Measurements from ENCODE around the gene UBC.
"Not testable (repeated sequence)": the region's sequence is repeated elsewhere in the genome, so short reads cannot be mapped to it uniquely, and the experiment has no call there.

UBC gene

DNA sequence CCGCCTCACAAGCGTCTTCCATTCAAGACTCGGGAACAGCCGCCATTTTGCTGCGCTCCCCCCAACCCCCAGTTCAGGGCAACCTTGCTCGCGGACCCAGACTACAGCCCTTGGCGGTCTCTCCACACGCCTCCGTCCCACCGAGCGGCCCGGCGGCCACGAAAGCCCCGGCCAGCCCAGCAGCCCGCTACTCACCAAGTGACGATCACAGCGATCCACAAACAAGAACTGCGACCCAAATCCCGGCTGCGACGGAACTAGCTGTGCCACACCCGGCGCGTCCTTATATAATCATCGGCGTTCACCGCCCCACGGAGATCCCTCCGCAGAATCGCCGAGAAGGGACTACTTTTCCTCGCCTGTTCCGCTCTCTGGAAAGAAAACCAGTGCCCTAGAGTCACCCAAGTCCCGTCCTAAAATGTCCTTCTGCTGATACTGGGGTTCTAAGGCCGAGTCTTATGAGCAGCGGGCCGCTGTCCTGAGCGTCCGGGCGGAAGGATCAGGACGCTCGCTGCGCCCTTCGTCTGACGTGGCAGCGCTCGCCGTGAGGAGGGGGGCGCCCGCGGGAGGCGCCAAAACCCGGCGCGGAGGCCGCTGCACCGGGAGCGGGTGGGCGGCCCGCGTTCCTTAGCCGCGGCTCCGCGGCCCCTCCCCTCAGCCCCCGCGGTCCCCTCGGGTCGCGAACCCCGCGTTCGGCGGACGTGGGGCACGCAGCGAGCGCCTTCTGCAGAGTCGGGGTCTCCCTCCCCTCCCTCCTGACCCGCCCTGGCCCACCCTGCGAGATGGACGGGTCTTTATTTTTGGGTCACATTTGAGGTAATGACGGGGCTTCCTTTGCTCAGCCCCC is at the start of gene UBC:
UBC (minus strand) TSS at position 259 of the 847 bp plus-strand sequence. CDS start 879 bp downstream, outside the sequence.
- DNase-seq = peak; percentile 91 to 93

DNA sequence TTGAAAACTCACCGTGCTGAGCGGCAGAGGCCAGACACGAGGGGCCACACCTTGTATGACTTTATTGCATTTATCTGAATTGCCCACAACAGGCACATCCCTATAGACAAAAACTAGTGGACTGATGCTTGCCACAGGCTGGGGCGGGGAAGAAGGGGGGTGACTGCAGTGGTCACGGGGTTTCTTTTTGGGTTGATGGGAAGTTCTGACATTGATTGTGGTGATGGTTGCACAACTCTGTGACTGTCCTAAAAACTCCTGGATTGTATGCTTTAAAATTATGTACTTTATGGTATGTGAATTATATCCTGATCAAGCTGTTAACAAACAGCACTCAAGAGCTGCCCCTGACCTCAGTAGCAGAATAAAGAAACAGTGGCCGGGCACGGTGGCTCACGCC is 48.8 kb upstream of the UBC start:
- no peak for DNase-seq

DNA sequence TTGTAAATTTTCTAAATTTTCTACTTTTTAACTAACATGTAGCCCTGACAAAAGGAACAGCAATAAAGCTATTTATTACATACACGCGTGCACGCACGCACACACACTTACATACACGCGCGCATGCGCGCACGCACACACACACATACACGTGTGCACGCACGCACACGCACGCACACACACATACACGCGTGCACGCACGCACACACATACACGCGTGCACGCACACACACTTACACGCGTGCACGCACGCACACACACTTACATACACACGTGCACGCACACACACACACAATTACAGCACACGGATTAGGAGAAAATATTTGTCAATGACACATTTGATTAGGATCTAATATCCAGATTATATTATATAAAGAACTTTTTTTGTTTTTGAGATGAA is 46.6 kb upstream of the UBC start:
- DNase-seq = no peak

DNA sequence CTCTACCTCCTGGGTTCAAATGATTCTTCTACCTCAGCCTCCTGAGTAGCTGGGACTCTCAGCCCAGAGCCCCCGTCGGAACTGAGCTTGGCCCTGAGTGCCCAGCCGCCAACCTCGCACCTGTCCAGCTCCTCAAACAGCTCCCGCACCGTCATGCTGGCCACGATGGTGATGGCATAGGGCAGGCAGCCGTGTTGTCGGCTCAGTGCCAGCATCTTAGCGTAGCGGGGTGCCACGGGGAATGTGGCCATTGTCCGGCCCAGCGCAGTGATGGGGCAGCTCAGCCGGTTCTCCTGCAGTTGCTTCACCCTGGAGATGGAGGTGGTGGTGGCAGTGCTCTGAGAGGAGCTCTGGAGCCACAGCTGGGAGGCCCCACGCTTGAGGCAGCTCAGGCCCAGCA is 42.1 kb upstream of the UBC start:
- no peak for DNase-seq

DNA sequence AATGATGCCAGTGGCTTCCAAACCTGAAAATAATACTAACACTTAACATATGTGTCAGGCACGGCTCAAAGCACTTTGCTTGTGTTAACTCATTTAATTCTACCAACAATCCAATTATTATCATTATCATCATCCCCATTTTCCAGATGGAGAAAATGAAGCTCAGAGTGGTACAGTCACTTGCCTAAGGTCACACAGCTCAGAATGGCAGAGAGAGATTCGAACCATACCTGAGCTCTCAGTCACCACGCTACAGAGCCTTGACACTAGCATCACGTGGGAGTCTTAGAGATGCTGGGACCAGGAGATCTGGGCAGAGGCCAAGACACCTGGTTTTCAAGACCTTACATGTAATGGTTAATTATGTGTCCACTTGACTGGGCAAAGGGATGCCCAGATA is 40.3 kb upstream of the UBC start:
- no peak for DNase-seq

DNA sequence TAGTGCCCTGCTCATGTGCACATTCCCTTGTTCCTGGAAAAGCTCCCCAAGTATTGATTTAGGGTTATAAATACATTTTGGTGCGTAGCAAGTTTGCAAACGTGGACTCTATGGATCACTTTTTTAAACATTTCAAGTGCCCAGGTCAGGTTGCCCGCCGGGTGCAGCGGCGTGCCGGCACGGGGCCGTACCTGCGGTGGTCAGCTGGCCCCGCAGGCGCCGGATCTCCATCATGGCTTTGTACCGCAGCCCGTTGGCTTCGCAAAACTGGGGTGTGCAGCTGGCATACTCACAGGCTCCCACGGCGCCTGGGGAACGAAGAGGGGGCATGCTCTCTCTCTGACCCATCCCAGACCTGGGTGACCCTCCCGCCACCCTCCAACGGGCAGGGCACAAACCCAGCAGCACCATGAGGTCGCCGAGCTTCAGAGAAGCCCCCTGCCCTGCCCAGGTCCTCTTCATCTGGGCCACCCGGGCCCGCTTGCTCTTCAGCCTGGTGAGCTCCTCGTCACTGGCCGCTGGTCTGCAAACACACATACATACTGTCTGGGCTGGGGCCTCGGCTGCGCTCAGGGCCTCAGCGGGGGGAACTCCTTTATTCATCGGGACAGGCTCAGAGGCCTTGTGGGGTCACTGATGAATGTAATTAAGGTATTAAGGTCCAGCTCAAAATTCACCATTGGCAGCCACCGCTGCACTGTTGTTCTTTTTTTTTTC is 39.4 kb upstream of the UBC start:
- no peak for DNase-seq

DNA sequence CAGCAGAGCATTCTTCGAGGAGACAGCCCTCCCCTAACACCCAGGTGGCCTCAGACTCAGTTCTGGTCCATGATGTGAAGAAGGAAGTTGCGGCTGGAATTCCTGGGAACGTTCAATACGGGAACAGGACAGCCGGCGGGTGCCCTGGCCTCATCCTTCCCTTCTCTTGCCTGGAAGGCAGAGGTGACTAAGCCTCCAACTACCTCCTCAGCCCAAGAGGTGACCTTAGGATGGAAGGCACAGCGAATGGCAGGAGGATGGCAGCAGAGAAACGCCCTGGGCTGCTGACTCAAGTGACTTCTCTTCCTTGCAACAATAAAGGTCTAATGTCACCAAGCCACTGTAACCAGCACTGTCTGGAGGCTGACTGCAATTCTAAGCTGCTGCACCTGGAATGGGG is 38.4 kb upstream of the UBC start:
- no peak for DNase-seq

DNA sequence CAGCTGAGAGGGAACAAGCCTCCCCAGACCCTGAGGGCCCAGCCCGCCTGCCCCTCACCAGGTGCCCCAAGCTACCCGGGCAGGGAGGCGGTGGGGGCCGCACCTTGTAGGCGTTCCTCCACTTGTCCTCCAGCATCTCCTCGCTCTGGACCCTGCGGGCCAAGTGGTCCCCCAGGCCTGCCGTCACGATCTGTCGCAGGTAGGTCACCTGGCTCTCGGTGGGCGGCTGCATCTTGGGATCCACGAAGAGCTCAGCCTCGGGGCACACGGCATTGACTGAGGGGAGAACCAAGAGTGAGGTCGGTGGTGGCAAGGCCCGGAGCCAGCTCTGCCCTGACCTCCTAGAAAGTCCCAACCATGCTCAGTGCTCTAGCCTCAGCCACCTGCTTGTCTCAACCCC is 37.8 kb upstream of the UBC start:
- DNase-seq = no peak

DNA sequence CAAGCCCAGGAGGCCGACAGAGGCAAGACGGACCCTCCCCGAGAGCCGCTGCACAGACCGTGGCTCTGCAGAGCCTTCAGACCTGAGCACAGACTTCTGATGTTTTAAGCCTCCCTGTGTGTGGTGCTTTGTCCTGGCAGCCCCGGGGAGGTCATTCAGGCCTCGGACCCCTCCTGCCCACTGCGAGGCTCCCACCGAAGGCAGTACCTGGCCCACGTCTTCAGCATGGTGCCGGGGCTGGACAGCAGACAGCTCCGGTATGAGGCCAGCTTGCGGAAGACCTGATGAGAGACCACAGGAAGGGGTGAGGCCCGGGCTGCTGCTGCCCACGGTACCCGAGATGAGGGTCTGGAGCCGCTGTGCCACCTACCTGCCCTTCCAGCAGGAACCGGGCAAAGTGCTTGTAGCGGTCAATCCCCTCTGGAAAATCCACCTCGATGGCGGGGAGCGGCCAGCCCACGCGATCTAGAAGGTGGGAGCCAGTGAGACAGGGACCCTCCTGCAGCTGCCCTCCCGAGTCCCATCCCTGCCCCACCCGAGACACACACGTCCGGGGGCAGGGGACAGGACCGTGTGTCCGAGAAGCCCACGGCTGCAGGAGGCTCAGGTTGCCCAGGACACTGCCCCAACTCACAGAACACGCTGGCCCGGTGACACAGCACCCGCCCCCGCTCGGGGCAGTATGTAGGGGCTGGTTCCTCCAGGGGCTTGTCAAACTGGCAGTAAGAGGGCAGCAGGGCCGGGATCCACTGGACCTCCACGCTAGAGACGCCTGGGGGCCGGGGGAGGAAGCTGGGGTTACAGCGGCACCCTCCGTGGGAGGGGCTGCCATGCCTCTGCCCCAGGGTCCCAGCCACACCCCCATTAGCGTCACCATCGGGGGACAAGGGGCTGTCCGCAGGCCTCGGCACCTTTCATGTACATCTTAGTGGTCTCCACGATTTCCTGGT is 35.6 kb upstream of the UBC start:
- DNase-seq = no peak

DNA sequence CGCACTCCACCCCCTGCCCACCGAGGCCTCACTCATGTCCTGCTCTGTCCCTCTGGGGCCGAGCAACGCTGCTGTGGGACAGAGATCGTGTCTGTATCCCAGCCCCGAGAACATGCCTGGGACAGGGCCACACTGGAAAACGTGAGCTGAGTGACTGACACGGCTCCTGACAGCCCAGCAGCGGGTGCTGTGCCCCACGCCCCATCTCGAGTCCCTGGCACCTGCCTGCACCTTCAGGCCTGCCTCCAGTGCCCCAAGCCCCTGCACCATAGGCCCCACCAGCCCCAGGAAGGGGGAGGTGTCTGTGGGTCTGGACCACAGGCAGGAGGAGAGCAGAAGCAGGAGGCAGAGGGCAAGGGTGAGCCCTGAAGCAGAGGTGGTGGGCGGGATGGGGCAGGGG is 34.6 kb upstream of the UBC start:
- DNase-seq = no peak

DNA sequence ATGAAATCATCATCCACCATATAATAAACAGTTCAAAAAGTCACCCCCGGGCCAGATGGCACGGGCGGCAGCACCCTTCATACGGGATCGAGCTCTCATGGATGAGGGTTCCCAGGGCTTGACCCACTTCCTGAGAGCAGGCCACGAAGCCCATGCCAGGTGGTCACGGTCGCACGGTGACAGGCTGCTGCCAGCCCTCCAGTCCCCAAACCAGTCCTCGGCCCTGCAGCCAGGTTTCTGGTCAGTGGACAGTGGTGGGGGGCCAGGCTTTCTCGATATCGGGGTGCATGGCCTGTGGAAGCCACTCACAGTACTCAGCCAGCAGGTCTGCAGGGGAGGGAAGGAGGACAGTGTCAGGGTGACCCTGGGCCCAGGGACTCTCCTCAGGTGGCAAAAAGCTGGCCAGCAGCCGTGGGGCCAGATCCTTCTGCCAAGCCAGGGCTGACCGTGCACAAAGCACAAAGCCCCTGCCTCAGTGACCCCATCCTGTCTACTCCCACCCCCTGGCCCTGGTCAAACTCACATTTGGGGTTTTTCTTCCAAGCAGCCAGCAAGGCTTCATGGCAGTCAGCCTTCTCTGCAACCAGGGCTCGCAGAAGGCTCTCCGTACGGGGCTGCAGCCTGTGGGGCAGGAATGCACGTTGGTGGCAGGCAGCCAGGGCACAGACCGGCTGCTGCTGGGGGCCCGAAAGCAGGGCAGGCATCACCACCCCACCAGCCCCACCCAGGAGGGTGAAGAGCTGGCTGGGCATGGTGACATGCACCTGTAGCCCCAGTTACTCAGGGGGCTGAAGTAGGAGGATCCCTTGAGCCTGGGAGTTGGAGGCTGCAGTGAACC is 33.3 kb upstream of the UBC start:
- no peak for DNase-seq

DNA sequence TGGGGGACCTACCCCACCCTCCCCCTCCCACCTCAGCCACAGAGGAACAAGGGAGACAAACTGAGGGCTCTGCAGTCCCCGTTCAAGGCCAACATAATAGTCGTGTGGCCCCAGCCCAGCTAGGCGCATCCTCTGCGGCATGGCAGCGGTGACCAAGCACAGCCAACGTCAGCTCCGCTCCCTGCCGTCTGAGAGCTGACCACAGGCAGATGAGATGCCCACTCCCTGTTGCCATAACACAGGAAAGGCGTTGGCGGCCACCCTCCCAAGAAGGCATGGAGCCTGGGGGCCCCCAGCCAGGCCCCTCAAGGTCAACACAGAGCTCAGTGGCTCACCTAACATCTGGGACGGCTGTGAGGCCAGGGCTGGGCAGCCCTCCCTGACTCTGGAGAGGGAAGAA is 32.6 kb upstream of the UBC start:
- no peak for DNase-seq

DNA sequence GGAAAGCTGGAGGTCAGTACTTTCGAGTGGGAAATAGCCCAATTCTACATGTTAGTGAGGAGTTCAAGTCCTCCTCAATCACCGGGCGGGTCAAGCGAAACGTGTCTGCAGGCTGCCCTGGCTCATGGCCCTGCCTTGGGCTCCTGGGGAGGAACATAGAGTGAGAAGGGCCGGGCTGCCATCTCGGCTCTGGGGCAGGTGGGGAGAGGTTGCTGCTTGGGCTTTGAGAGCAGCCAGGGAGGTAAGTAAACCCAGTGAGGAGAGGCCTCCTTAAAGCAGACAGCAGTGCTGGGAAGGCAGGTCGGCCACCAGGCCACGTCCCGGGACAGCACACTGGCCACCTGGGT is 32.0 kb upstream of the UBC start:
- no peak for DNase-seq

DNA sequence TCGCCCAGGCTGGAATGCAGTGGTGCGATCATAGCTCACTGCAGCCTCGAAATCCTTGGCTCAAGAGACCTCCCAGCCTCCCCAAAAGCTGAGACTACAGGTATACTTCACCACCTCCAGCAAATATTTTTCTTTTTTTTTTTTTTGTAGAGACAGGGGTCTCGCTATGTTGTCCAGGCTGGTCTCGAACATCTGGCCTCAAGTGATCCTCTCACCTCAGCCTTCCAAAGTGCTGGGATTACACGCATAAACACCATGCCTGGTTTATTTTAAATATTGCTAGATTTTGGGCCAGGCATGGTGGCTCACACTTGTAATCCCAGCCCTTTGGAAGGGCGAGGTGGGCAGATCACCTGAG is 26.7 kb upstream of the UBC start:
- DNase-seq = no peak

DNA sequence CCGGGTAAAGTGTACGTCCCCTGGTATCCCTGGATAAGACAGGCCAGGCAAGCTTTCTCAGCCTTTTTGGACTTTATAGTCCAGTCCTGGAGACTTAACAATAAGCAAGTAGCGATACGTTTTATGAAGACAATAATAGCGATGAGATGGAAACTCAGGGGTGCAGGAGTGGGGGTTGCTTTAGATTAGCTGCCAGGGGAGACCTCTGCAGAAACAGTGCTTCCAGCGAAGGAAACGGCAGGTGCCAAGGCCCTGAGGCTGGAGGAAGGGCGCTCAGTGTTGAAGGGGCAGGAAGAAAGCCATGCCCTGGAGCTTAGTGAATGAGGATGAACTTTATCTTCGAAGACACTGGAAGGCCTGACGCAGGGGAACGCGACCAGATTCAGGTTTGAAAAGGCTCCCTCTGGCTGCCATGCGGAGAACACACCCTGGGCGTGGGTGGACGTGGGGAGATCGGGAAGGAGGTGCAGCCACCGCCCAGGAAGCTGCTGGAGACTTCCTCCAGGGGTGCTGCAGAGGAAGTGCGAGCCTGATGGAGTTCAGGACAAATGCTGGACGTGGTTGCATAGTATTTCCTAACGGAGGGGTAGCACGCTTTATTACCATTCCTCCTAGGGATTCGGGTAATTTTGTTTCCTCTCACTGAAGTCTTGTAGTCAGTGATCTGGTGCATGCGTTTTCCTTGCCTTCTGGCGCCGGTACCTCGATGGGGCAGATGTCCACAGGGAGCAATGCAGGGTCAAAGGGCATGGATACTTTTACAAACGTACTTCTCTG is 26.1 kb upstream of the UBC start:
- peak; percentile 82 to 86 for DNase-seq

DNA sequence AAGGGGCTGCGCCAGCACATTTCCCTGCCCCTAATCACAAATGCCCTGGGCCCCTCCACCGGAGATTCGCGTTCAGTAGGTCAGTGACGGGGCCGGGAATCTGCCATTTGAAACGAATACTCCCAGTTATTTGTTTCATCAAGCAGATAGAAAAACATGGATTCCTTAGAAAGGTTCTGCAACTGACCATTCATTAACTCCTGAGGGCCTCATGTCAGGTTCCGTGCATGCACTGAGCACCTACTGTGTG is 25.6 kb upstream of the UBC start:
- DNase-seq = no peak

DNA sequence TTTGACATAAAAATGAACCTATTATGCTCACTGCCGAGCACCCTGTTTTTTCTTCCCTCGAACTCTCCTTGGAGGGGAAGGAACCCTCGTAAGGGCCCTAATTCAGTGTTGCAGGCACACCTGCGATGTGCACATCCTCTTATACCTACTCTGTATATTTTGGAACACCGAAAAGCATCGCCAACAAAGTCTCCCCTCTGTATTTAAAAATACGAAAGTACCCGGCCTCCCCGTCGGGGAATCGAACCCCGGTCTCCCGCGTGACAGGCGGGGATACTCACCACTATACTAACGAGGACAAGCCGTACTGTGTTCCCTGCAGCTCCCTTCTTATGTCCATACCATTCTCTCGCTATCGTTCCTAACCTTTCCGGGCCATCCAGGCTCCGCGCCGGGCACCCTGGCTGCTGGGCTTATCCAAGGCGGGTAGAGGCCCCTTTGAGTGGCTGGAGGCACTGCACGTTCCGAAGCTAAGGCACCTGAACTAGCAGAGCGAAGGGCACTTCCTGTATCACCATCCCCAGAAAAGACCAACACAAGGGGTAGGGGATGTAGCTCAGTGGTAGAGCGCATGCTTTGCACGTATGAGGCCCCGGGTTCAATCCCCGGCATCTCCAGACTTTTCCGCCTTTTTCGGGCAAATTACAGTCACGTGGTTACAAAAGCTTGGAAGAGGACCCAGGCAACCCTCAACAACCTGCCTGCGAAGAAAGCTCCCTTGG is 25.1 kb upstream of the UBC start:
- DNase-seq = peak; percentile 80 to 91

DNA sequence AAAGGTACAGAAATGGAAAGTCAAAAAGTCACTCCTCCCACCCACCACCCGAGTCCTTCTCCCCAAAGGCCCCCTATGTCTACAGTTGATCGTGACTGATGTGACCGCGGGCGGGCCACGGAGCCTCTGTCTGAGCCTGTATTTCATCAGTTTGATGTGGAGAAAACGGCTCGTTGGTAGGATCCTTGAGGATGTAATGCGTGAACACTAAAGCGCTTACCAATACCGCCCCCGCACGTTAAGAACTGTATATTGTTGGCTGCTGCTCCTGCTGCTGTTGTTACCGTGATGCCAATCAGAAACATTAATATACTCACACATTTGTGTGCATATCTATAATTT is 24.6 kb upstream of the UBC start:
- DNase-seq = peak; percentile 55 to 62

DNA sequence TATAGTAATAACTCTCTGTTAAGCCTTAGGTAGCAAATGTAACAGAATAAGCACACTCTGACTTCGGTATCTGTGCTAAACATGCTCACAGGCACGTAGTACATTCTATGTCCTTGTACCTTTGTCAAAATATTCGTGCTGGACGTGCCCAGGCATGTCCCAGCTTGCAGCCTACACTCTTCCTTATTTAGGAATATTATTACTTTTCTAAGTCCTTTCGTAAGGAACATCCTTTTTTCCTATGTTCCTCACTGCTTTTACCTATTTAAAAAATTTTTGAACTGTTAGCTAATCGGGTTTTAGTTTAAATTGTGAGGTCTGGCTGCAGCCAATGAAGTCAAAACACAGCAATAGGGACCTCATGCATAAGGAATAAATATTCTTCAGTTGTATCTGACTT is 24.1 kb upstream of the UBC start:
- no peak for DNase-seq

DNA sequence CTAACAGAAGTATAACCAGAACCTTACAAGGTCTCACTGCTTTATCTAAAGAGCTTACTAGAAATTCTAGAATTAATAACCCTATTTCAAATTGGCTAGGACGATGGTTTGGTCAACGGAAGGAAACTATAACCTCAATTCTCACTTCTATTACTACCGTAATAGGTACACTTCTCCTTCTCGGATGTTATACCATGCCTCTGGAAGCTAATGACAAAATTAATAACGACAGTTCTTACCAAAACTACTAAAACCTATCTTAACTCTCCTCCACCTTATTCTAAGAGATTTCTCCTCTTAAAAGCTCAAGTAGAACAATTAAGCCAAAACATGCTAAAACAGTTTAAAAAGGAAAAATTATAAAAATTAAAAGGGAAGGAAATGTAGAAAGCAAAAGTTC is 23.7 kb upstream of the UBC start:
- DNase-seq = no peak

DNA sequence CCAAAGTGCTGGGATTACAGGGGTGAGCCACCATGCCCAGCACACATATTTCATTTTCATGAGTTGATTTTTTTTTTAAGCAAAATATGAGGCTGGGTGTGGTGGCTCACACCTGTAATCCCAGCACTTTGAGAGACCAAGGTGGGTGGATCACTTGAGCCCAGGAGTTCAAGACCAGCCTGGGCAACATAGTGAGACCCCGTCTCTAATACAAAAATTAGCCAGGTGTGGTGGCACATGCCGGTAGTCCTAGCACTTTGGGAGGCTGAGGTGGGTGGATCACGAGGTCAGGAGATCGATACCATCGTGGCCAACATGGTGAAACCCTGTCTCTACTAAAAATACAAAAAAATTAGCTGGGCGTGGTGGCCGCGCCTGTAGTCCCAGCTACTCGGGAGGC is 17.1 kb upstream of the UBC start:
- not testable (repeated sequence) for DNase-seq

DNA sequence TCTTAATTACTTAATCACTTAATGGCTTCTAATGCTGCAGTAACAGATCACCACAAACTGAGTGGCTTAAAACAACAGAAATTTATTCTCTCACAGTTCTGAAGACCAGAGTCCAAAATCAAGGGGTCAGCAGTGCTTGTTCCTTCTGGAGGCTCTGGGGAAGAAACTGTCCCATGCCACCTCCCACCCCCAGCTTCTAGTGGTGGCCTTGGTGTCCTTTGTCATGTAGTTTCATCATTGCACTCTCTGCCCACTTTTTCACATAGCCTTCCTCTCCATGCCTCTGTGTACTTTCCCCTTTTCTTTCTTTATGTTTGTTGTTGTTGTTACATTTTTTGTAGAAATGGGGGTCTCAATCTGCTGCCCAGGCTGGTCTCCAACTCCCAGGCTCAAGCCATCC is 16.1 kb upstream of the UBC start:
- DNase-seq = no peak

Measured in activated CD4-positive, alpha-beta T cell treated with anti-CD3 and anti-CD28 coated beads for 4 hours (primary cell).